Measurements from ENCODE around the gene ACVR1.

Gene ACVR1

DNA sequence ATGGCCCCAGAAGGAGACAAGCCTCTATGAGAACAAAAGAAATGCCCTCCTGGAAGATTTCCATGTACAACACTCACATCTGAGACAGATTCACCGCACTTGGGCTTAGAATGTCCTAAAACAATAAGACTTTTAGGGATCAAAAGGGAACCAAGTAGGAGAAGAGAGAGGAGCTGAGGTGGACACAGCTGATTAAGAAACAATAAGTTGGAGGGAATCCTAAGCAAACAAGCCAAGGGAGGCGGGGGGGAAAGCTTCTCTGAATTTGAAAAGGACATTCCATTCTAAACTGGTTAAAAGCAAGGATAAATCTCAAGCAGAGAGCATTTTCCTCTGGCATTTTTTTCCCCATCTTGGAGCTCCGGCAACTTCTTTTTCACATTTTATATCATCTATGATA lies 9.9 kb downstream of the ACVR1 start:
- TF ChIP-seq CTCF (conservative IDR thresholded peaks at IDR 0.05; ENCODE audit: control insufficient read depth, insufficient read depth, low read depth, low read length), result no peak
- peak; percentile 64 for DNase-seq (ENCODE audit: low read depth)
- no peak overlapping the region for H3K4me3 ChIP-seq (ENCODE audit: control insufficient read depth, low read depth, low read length)

- no peak overlapping the region for H3K4me3 ChIP-seq (ENCODE audit: control insufficient read depth, low read depth, low read length)
- no peak for TF ChIP-seq CTCF (conservative IDR thresholded peaks at IDR 0.05; ENCODE audit: control insufficient read depth, insufficient read depth, low read depth, low read length)
- DNase-seq (ENCODE audit: low read depth), result no peak
Measured at GRCh38 chr2:157864857-157865430, 11.2 kb downstream of the ACVR1 start.

- TF ChIP-seq CTCF (conservative IDR thresholded peaks at IDR 0.05; ENCODE audit: control insufficient read depth, insufficient read depth, low read depth, low read length), result no peak
- no peak for DNase-seq (ENCODE audit: low read depth)
- H3K4me3 ChIP-seq (ENCODE audit: control insufficient read depth, low read depth, low read length), result no peak overlapping the region
Measured at GRCh38 chr2:157858846-157859245, 17.3 kb downstream of the ACVR1 start.

DNA sequence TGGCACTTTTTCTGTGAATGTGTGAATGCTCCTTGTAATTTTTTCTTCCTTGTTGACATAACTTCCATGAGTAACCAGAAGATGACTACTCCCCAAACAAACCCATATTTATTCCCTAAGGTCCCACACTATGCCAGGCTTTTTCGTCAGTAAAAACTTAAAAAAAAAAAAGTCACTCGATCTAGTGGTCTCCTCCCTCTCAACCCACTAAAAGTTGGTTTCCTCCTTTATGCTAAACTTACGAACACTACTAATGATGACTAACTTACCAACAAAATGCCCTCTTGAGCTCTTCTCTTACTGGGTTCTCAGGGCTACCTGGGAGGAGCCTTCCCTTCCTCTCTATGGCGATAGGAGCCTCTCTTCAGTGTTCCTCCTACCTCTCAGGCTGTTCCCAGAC lies 18.2 kb downstream of the ACVR1 start:
- DNase-seq (ENCODE audit: low read depth), result peak; percentile 93
- H3K4me3 ChIP-seq (ENCODE audit: control insufficient read depth, low read depth, low read length), result no peak overlapping the region
- TF ChIP-seq CTCF (conservative IDR thresholded peaks at IDR 0.05; ENCODE audit: control insufficient read depth, insufficient read depth, low read depth, low read length), result no peak

DNA sequence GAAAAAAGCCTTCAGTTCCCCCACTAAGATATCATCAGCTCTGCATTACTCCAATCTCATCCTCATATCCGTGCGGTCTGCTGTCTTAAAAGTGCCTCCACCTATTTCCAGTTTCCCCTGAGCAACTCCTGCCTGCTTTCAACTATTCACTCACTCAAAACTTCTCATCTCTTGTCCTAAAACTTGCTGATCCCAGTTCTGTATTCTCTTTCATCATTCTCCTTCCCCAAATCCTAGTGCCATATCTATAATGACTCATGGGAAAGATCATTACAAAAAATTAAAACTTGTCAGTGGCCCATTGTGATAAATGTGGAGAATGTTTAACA lies 20.0 kb downstream of the ACVR1 start:
- peak; percentile 51 for DNase-seq (ENCODE audit: low read depth)
- no peak for TF ChIP-seq CTCF (conservative IDR thresholded peaks at IDR 0.05; ENCODE audit: control insufficient read depth, insufficient read depth, low read depth, low read length)
- H3K4me3 ChIP-seq (ENCODE audit: control insufficient read depth, low read depth, low read length), result no peak overlapping the region

- no peak overlapping the region for H3K4me3 ChIP-seq (ENCODE audit: control insufficient read depth, low read depth, low read length)
- DNase-seq (ENCODE audit: low read depth), result no peak
- no peak for TF ChIP-seq CTCF (conservative IDR thresholded peaks at IDR 0.05; ENCODE audit: control insufficient read depth, insufficient read depth, low read depth, low read length)
Measured at GRCh38 chr2:157853820-157854219, 22.3 kb downstream of the ACVR1 start.

DNA sequence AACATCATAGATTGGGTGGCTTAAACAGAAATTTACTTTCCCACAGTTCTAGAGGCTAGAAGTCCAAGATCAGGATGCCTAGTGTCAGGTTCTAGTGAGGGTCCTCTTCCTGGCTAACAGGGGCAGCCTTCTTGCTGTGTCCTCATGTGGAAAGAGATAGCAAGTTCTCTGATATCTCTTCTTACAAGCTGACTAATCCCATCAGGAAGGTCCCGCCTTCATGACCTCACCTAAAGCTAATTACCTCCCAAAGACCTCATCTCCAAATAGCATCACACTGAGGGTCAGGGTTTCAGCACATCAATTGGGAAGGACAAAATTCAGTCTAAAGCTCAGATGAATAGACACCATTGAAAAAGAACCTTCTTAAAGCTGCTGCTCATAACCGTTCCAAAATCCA lies 22.9 kb downstream of the ACVR1 start:
- peak; percentile 45 for DNase-seq (ENCODE audit: low read depth)
- no peak overlapping the region for H3K4me3 ChIP-seq (ENCODE audit: control insufficient read depth, low read depth, low read length)

More for the DNA sequence above, 22.9 kb downstream of the ACVR1 start:
- TF ChIP-seq CTCF (conservative IDR thresholded peaks at IDR 0.05; ENCODE audit: control insufficient read depth, insufficient read depth, low read depth, low read length), result no peak

Measured in fibroblast of mammary gland (primary cell).